ENCODE measurements around the gene KIF22. TPM values are rescaled to one million over a fixed set of nuclear protein-coding genes. Genes with fewer than 3 reads are reported as not detected.

Gene KIF22
- total and polyA plus RNA-seq, 9 of the 15 experiments (the other 6 are each of a cell fraction or from before 2014, with no cell fraction given) = 8.7 to 232 (median 131) TPM

- peak; percentile 86 for TF ChIP-seq USF1 (CRISPR knock-in tag; IDR thresholded peaks at IDR 0.05)
- TF ChIP-seq ZNF408 (CRISPR knock-in tag; IDR thresholded peaks at IDR 0.05; ENCODE audit: low read depth) = no peak
- peak; percentile 77; the same call in 1 of the 2 replicates for TF ChIP-seq ATF6 (CRISPR knock-in tag; IDR thresholded peaks at IDR 0.05)
- peak; percentile 21; the same call in 1 of the 2 replicates for TF ChIP-seq CHD2 (IDR thresholded peaks at IDR 0.05; ENCODE audit: low read depth, low read length)
- TF ChIP-seq HMG20B (CRISPR knock-in tag; IDR thresholded peaks at IDR 0.05) = no peak
- TF ChIP-seq ATF3 (IDR thresholded peaks at IDR 0.05) = no peak
- TF ChIP-seq ATF3 (CRISPR knock-in tag; conservative IDR thresholded peaks at IDR 0.05) = peak; percentile 67; the same call in 1 of the 2 replicates
- no peak for TF ChIP-seq ZNF280A (IDR thresholded peaks at IDR 0.05; ENCODE audit: low read depth, partially characterized antibody)
- peak; percentile 60; the same call in 1 of the 2 replicates for TF ChIP-seq POLR2H (tag; IDR thresholded peaks at IDR 0.05; ENCODE audit: low read depth)
- TF ChIP-seq CCAR2 (IDR thresholded peaks at IDR 0.05; ENCODE audit: low read depth, low read length) = no peak
- TF ChIP-seq OTX1 (CRISPR knock-in tag; IDR thresholded peaks at IDR 0.05) = no peak
- TF ChIP-seq ZBTB17 (CRISPR knock-in tag; IDR thresholded peaks at IDR 0.05) = 0 out of 2 replicates have a peak, but pooled peaks have one; percentile 39
- no peak for TF ChIP-seq SLC30A9 (CRISPR knock-in tag; IDR thresholded peaks at IDR 0.05)
- TF ChIP-seq MAZ (CRISPR knock-in tag; conservative IDR thresholded peaks at IDR 0.05 in 1 of 2, IDR thresholded peaks at IDR 0.05 in 1 of 2) = peak; percentile 88 to 91
- TF ChIP-seq ETV5 (CRISPR knock-in tag; IDR thresholded peaks at IDR 0.05; ENCODE audit: low read depth) = peak; percentile 75; the same call in 1 of the 2 replicates
- TF ChIP-seq ZNF395 (CRISPR knock-in tag; IDR thresholded peaks at IDR 0.05) = no peak
- TF ChIP-seq DEAF1 (CRISPR knock-in tag; IDR thresholded peaks at IDR 0.05) = no peak
- TF ChIP-seq FOXA3 (CRISPR knock-in tag; conservative IDR thresholded peaks at IDR 0.05 in 1 of 2, IDR thresholded peaks at IDR 0.05 in 1 of 2) = peak in 1 of 2 experiments; percentile 12; a peak in 2 of 4 replicates
Measured at GRCh38 chr16:29807426-29808218, 17.1 kb downstream of the KIF22 start (continued).

All from K562 (cell line).